WTC11 (cell line): ENCODE data around the gene SPACA5. TPM values are rescaled to one million over a fixed set of nuclear protein-coding genes. Genes with fewer than 3 reads are reported as not detected.
"Not testable (repeated sequence)": the region's sequence is repeated elsewhere in the genome, so short reads cannot be mapped to it uniquely, and the experiment has no call there.

Experiments
- ATAC-seq: fragments of 200-7000 bp; cut with Tn5 transposase; 2 replicates; pipeline ENCODE4 v1.10.0; 2021; ENCODE audit warnings: mild to moderate bottlenecking, moderate library complexity
- CTCF ChIA-PET: fragments of 300-600 bp; sonication (Branson Sonifier 250); formaldehyde crosslinking; loops from one replicate; lab custom pipeline; 2021; ENCODE audit warnings: antibody characterized with exemption; lab: Charles Lee
- POLR2A ChIA-PET: fragments of 350-600 bp; sonication (Branson Sonifier 250); formaldehyde crosslinking; loops from one replicate; lab custom pipeline; 2021; ENCODE audit warnings: antibody characterized with exemption; lab: Charles Lee
- DNase-seq: peaks from one replicate; pipeline ENCODE4 v3.0.0; 2021; ENCODE audit warnings: low spot score
- H3K27ac Mint-ChIP-seq: 2 replicates; pipeline ENCODE4 v1.8.0; 2021; ENCODE audit warnings: mixed read lengths
- H3K27me3 Mint-ChIP-seq: 2 replicates; pipeline ENCODE4 v1.8.0; 2021; ENCODE audit warnings: low read depth, mild to moderate bottlenecking, moderate library complexity, mixed read lengths
- H3K36me3 Mint-ChIP-seq: 2 replicates; pipeline ENCODE4 v1.8.0; 2021; ENCODE audit warnings: mixed read lengths
- H3K4me1 Mint-ChIP-seq: 2 replicates; pipeline ENCODE4 v1.8.0; 2022; ENCODE audit warnings: mixed read lengths
- H3K4me3 Mint-ChIP-seq: 2 replicates; pipeline ENCODE4 v1.8.0; 2021; ENCODE audit warnings: mild to moderate bottlenecking, moderate library complexity, mixed read lengths
- H3K9me3 Mint-ChIP-seq: 2 replicates; pipeline ENCODE4 v1.8.0; 2021; ENCODE audit warnings: mixed read lengths
- ATF6 ChIP-seq: sonication (generic); formaldehyde crosslinking; IDR thresholded peaks from 2 replicates; pipeline ENCODE4 v1.8.1; 2023; ENCODE audit warnings: mild to moderate bottlenecking, missing genetic modification reagents
- CBFB ChIP-seq: sonication (generic); formaldehyde crosslinking; IDR thresholded peaks from 2 replicates; pipeline ENCODE4 v1.8.1; 2022; ENCODE audit warnings: mild to moderate bottlenecking, low read depth, missing genetic modification reagents
- E2F5 ChIP-seq: sonication (generic); formaldehyde crosslinking; IDR thresholded peaks from 2 replicates; pipeline ENCODE4 v1.8.1; 2022; ENCODE audit warnings: mild to moderate bottlenecking, moderate library complexity, missing genetic modification reagents
- EMX1 ChIP-seq: fragments of 250-450 bp; sonication (Bioruptor Pico); IDR thresholded peaks from 2 replicates; pipeline ENCODE4 v1.8.0; 2021; ENCODE audit warnings: mild to moderate bottlenecking
- GRHL2 ChIP-seq: fragments of 250-450 bp; sonication (Bioruptor Pico); IDR thresholded peaks from 2 replicates; pipeline ENCODE4 v1.8.0; 2022; ENCODE audit warnings: mild to moderate bottlenecking, moderate library complexity; ENCODE audit not compliant: insufficient replicate concordance, severe bottlenecking
- HMGA2 ChIP-seq: fragments of 250-450 bp; sonication (Bioruptor Pico); IDR thresholded peaks from 2 replicates; pipeline ENCODE4 v1.4.0; 2021; ENCODE audit warnings: mild to moderate bottlenecking, moderate library complexity
- IRF2 ChIP-seq: sonication (generic); formaldehyde crosslinking; IDR thresholded peaks from 2 replicates; pipeline ENCODE4 v1.8.0; 2022; ENCODE audit warnings: low read depth, missing genetic modification reagents, borderline replicate concordance
- NFYB ChIP-seq: sonication (generic); formaldehyde crosslinking; conservative IDR thresholded peaks from 2 replicates; pipeline ENCODE4 v1.8.0; 2022; ENCODE audit warnings: low read depth, missing genetic modification reagents
- NR2C2 ChIP-seq: sonication (generic); formaldehyde crosslinking; IDR thresholded peaks from 2 replicates; pipeline ENCODE4 v1.8.0; 2022; ENCODE audit warnings: mild to moderate bottlenecking, missing genetic modification reagents
- PREB ChIP-seq: sonication (generic); formaldehyde crosslinking; IDR thresholded peaks from 2 replicates; pipeline ENCODE4 v1.8.1; 2022; ENCODE audit warnings: mild to moderate bottlenecking, missing genetic modification reagents, moderate library complexity, borderline replicate concordance
- SMAD3 ChIP-seq: sonication (generic); formaldehyde crosslinking; IDR thresholded peaks from 2 replicates; pipeline ENCODE4 v1.8.0; 2022; ENCODE audit warnings: missing genetic modification reagents, mild to moderate bottlenecking, borderline replicate concordance
- SMAD4 ChIP-seq: sonication (generic); formaldehyde crosslinking; IDR thresholded peaks from 2 replicates; pipeline ENCODE4 v1.8.0; 2022; ENCODE audit warnings: mild to moderate bottlenecking, missing genetic modification reagents
- SOX15 ChIP-seq: fragments of 250-450 bp; sonication (Bioruptor Pico); IDR thresholded peaks from 2 replicates; pipeline ENCODE4 v1.9.0; 2021; ENCODE audit warnings: mild to moderate bottlenecking
- TCF7 ChIP-seq: sonication (generic); formaldehyde crosslinking; IDR thresholded peaks from 2 replicates; pipeline ENCODE4 v1.8.0; 2022; ENCODE audit warnings: mild to moderate bottlenecking, low read depth, missing genetic modification reagents, moderate library complexity
- TEAD4 ChIP-seq: sonication (generic); formaldehyde crosslinking; IDR thresholded peaks from 2 replicates; pipeline ENCODE4 v1.8.0; 2022; ENCODE audit warnings: mild to moderate bottlenecking, missing genetic modification reagents
- TP53 ChIP-seq: sonication (generic); formaldehyde crosslinking; IDR thresholded peaks from 2 replicates; pipeline ENCODE4 v1.8.1; 2023; ENCODE audit warnings: mild to moderate bottlenecking, missing genetic modification reagents
- ZBTB21 ChIP-seq: sonication (generic); formaldehyde crosslinking; IDR thresholded peaks from 2 replicates; pipeline ENCODE4 v1.8.1; 2023; ENCODE audit warnings: mild to moderate bottlenecking, missing genetic modification reagents, borderline replicate concordance
- ZBTB43 ChIP-seq: sonication (generic); formaldehyde crosslinking; IDR thresholded peaks from 2 replicates; pipeline ENCODE4 v1.8.1; 2023; ENCODE audit warnings: mild to moderate bottlenecking, missing genetic modification reagents
- ZNF232 ChIP-seq: sonication (generic); formaldehyde crosslinking; IDR thresholded peaks from 2 replicates; pipeline ENCODE4 v1.8.0; 2022; ENCODE audit warnings: mild to moderate bottlenecking, missing genetic modification reagents
- ZNF396 ChIP-seq: fragments of 250-450 bp; sonication (Bioruptor Pico); IDR thresholded peaks from 2 replicates; pipeline ENCODE4 v1.8.0; 2021; ENCODE audit warnings: mild to moderate bottlenecking, moderate library complexity, borderline replicate concordance
- ZNF416 ChIP-seq: fragments of 250-450 bp; sonication (Bioruptor Pico); IDR thresholded peaks from 2 replicates; pipeline ENCODE4 v1.9.0; 2021; ENCODE audit warnings: mild to moderate bottlenecking, inconsistent platforms
- ZNF671 ChIP-seq: fragments of 250-450 bp; sonication (Bioruptor Pico); IDR thresholded peaks from 2 replicates; pipeline ENCODE4 v1.8.0; 2021; ENCODE audit warnings: mild to moderate bottlenecking
- ZSCAN18 ChIP-seq: fragments of 250-450 bp; sonication (Bioruptor Pico); IDR thresholded peaks from 2 replicates; pipeline ENCODE4 v2.1.2; 2022; ENCODE audit warnings: mild to moderate bottlenecking, moderate library complexity
- total RNA-seq: library from RNA; stranded (reverse); gene quantifications from 3 replicates; pipeline ENCODE4 v1.2.3, GENCODE V29; 2021

Gene SPACA5
- total RNA-seq, 1 experiment from 2014 or later: not detected

GRCh38 chrX:48030237-48030636 lies 23.4 kb downstream of the SPACA5 start:
- H3K4me3 Mint-ChIP-seq: no peak overlapping the region
- peaks cover 4% of the 10 kb centered on the region; the same call in 1 of the 2 replicates for H3K4me1 Mint-ChIP-seq
- H3K9me3 Mint-ChIP-seq: no peaks in the 10 kb centered on the region
- ChIA-PET POLR2A (no interaction called here), CTCF (interaction anchor here (1.3 kb wide), 1 partner anchor 223 kb away, joined by 4 read pairs; no protein-coding TSS in a partner anchor)
- ATAC-seq: no peak
- TF ChIP-seq TP53: no peak
- H3K36me3 Mint-ChIP-seq: no peaks in the 10 kb centered on the region
- DNase-seq: no peak
- H3K27me3 Mint-ChIP-seq: no peaks in the 10 kb centered on the region
- no peak overlapping the region for H3K27ac Mint-ChIP-seq

- H3K4me3 Mint-ChIP-seq, DNase-seq, H3K4me1 Mint-ChIP-seq, H3K36me3 Mint-ChIP-seq, ATAC-seq, POLR2A ChIA-PET, H3K27me3 Mint-ChIP-seq, H3K27ac Mint-ChIP-seq, H3K9me3 Mint-ChIP-seq: not testable (repeated sequence)
- CTCF ChIA-PET: interaction anchor here (1.3 kb wide), 1 partner anchor 224 kb away, joined by 4 read pairs; no protein-coding TSS in a partner anchor
Measured at GRCh38 chrX:48030641-48031173, 23.9 kb downstream of the SPACA5 start.

- Mint-ChIP-seq H3K4me1 (no peaks in the 10 kb centered on the region), H3K27me3 (peaks cover 3% of the 10 kb centered on the region; the same call in 1 of the 2 replicates), H3K4me3 (no peak overlapping the region), H3K36me3 (no peaks in the 10 kb centered on the region), H3K9me3 (no peaks in the 10 kb centered on the region), H3K27ac (no peak overlapping the region)
- POLR2A ChIA-PET: no interaction called here
- DNase-seq (no peak), ATAC-seq (no peak)
- TF ChIP-seq ZNF396 (CRISPR knock-in tag) (no peak), SMAD4 (CRISPR knock-in tag) (no peak), ZBTB21 (no peak), CBFB (CRISPR knock-in tag) (no peak), HMGA2 (no peak), NFYB (CRISPR knock-in tag) (no peak), PREB (CRISPR knock-in tag) (no peak), ZSCAN18 (CRISPR knock-in tag) (no peak), ZNF232 (no peak)
- CTCF ChIA-PET: no interaction called here
Measured at GRCh38 chrX:48035891-48036290, 29.1 kb downstream of the SPACA5 start.

GRCh38 chrX:48043056-48043455 lies 36.3 kb downstream of the SPACA5 start:
- Mint-ChIP-seq H3K36me3 (no peaks in the 10 kb centered on the region), H3K4me1 (peaks cover 11% of the 10 kb centered on the region), H3K27ac (no peak overlapping the region), H3K9me3 (no peaks in the 10 kb centered on the region), H3K27me3 (peaks cover 3% of the 10 kb centered on the region), H3K4me3 (no peak overlapping the region)
- ATAC-seq: no peak
- CTCF ChIA-PET: no interaction called here
- TF ChIP-seq ZBTB43 (CRISPR knock-in tag) (no peak), ATF6 (no peak), IRF2 (CRISPR knock-in tag) (no peak), TCF7 (no peak), ZNF416 (CRISPR knock-in tag) (no peak), EMX1 (CRISPR knock-in tag) (no peak), SOX15 (CRISPR knock-in tag) (no peak), SMAD3 (CRISPR knock-in tag) (no peak), GRHL2 (CRISPR knock-in tag) (no peak), E2F5 (no peak), TP53 (no peak), TEAD4 (CRISPR knock-in tag) (no peak), NR2C2 (no peak), ZNF671 (CRISPR knock-in tag) (no peak), ZNF232 (no peak)
- DNase-seq: no peak
- POLR2A ChIA-PET: no interaction called here
